ENCODE measurements around the gene STARD3NL. TPM values are rescaled to one million over a fixed set of nuclear protein-coding genes. Genes with fewer than 3 reads are reported as not detected.

STARD3NL gene
- total RNA-seq, 1 experiment from 2014 or later = 30.6 TPM

- TF ChIP-seq USF1 (CRISPR knock-in tag; IDR thresholded peaks at IDR 0.05) = no peak
- no peak for TF ChIP-seq RORB (CRISPR knock-in tag; IDR thresholded peaks at IDR 0.05)
- TF ChIP-seq IRF2 (CRISPR knock-in tag; IDR thresholded peaks at IDR 0.05; ENCODE audit: borderline replicate concordance, low read depth) = no peak
These were observed 12.0 kb downstream of the STARD3NL start (continued) for GRCh38 chr7:38190011-38190410.

DNA sequence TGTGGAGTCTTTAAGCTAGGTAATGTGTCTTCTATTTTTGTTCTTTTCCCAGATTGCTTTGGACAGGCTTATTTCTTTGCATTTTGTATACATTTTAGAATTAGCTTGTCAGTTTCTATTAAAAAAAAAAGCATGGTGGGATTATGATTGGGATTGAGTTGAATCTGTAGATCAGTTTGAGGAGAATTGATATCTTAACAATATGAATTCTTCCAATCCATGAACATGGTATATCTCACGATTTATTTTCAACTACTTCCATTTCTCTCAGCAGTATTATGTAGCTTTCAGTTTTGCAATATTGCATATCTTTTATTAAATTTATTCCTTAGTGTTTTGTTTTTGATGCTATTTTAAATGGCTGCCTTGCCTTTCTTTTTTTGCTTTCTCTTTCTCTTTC, 13.7 kb downstream of the STARD3NL start:
- Mint-ChIP-seq H3K27me3 (ENCODE audit: low read depth) (no peaks in the 10 kb centered on the region), H3K9me3 (peaks cover 3% of the 10 kb centered on the region; the same call in 1 of the 2 replicates), H3K4me3 (no peak overlapping the region), H3K4me1 (peaks cover 44% of the 10 kb centered on the region), H3K27ac (peak overlapping the region; percentile 57; the same call in 1 of the 2 replicates), H3K36me3 (peaks cover 3% of the 10 kb centered on the region)
- DNase-seq (ENCODE audit: low spot score) = no peak
- CTCF ChIA-PET = interaction anchor here (1.0 to 1.4 kb wide), 2 partner anchors 24 to 154 kb away, joined by 3 read pairs; no protein-coding TSS in a partner anchor
- TF ChIP-seq, protein P1, sequence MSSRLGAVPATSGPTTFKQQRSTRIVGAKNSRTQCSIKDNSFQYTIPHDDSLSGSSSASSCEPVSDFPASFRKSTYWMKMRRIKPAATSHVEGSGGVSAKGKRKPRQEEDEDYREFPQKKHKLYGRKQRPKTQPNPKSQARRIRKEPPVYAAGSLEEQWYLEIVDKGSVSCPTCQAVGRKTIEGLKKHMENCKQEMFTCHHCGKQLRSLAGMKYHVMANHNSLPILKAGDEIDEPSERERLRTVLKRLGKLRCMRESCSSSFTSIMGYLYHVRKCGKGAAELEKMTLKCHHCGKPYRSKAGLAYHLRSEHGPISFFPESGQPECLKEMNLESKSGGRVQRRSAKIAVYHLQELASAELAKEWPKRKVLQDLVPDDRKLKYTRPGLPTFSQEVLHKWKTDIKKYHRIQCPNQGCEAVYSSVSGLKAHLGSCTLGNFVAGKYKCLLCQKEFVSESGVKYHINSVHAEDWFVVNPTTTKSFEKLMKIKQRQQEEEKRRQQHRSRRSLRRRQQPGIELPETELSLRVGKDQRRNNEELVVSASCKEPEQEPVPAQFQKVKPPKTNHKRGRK (CRISPR knock-in tag; IDR thresholded peaks at IDR 0.05; ENCODE audit: borderline replicate concordance) = no peak
- no peak for TF ChIP-seq ATF1 (CRISPR knock-in tag; IDR thresholded peaks at IDR 0.05)
- no peak for TF ChIP-seq SMAD4 (CRISPR knock-in tag; IDR thresholded peaks at IDR 0.05)
- no peak for TF ChIP-seq CREB1 (CRISPR knock-in tag; IDR thresholded peaks at IDR 0.05)
- no peak for TF ChIP-seq ETV6 (CRISPR knock-in tag; IDR thresholded peaks at IDR 0.05)
- no peak for TF ChIP-seq MLX (CRISPR knock-in tag; IDR thresholded peaks at IDR 0.05)
- no peak for TF ChIP-seq MXD4 (CRISPR knock-in tag; IDR thresholded peaks at IDR 0.05; ENCODE audit: borderline replicate concordance)
- TF ChIP-seq ATF2 (CRISPR knock-in tag; IDR thresholded peaks at IDR 0.05; ENCODE audit: borderline replicate concordance, low read depth) = no peak
- no peak for TF ChIP-seq PRDM15 (CRISPR knock-in tag; IDR thresholded peaks at IDR 0.05)
- TF ChIP-seq, protein P2, sequence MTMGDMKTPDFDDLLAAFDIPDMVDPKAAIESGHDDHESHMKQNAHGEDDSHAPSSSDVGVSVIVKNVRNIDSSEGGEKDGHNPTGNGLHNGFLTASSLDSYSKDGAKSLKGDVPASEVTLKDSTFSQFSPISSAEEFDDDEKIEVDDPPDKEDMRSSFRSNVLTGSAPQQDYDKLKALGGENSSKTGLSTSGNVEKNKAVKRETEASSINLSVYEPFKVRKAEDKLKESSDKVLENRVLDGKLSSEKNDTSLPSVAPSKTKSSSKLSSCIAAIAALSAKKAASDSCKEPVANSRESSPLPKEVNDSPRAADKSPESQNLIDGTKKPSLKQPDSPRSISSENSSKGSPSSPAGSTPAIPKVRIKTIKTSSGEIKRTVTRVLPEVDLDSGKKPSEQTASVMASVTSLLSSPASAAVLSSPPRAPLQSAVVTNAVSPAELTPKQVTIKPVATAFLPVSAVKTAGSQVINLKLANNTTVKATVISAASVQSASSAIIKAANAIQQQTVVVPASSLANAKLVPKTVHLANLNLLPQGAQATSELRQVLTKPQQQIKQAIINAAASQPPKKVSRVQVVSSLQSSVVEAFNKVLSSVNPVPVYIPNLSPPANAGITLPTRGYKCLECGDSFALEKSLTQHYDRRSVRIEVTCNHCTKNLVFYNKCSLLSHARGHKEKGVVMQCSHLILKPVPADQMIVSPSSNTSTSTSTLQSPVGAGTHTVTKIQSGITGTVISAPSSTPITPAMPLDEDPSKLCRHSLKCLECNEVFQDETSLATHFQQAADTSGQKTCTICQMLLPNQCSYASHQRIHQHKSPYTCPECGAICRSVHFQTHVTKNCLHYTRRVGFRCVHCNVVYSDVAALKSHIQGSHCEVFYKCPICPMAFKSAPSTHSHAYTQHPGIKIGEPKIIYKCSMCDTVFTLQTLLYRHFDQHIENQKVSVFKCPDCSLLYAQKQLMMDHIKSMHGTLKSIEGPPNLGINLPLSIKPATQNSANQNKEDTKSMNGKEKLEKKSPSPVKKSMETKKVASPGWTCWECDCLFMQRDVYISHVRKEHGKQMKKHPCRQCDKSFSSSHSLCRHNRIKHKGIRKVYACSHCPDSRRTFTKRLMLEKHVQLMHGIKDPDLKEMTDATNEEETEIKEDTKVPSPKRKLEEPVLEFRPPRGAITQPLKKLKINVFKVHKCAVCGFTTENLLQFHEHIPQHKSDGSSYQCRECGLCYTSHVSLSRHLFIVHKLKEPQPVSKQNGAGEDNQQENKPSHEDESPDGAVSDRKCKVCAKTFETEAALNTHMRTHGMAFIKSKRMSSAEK (CRISPR knock-in tag; IDR thresholded peaks at IDR 0.05; ENCODE audit: borderline replicate concordance) = no peak
- ATAC-seq = no peak
- POLR2A ChIA-PET = no interaction called here
